ENCODE data around the gene SERPINB10.

The SERPINB10 gene

GRCh38 chr18:63907664-63908063, at the start of gene SERPINB10:
Gene SERPINB10 (plus strand): TSS chr18:63907958. CDS start chr18:63915511, 7,553 bp downstream.
- no peak for TF ChIP-seq CTCF (IDR thresholded peaks at IDR 0.05; ENCODE audit: low read depth, low read length)
- no peak within 1 kb of the TSS for H3K4me3 ChIP-seq (ENCODE audit: low read depth, low read length)
- in situ Hi-C loops (cut with HindIII; ENCODE audit: low sequenced_read_pairs): no loop called here
- no peak for DNase-seq (ENCODE audit: low read depth, low spot score)

DNA sequence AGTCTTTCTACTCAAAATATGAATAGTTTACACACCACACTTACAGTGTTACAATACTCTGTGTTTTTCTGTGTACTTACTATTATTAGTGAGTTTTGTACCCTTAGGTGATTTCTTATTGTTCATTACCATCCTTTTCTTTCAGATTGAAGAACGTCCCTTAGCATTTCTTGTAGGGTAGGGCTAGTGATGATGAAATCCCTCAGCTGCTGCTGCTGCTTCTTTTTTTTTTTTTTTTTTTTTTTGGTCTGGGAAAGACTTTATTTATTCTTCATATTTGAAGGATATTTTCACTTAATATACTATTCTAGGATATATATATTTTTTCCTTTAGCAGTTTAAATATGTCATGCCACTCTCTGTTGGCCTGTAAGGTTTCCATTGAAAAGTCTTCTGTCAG, 49.3 kb upstream of the SERPINB10 start:
- no peak overlapping the region for H3K4me3 ChIP-seq (ENCODE audit: low read depth, low read length)
- no peak for DNase-seq (ENCODE audit: low read depth, low spot score)
- in situ Hi-C loops (cut with HindIII; ENCODE audit: low sequenced_read_pairs): no loop called here
- no peak for TF ChIP-seq CTCF (IDR thresholded peaks at IDR 0.05; ENCODE audit: low read depth, low read length)

DNA sequence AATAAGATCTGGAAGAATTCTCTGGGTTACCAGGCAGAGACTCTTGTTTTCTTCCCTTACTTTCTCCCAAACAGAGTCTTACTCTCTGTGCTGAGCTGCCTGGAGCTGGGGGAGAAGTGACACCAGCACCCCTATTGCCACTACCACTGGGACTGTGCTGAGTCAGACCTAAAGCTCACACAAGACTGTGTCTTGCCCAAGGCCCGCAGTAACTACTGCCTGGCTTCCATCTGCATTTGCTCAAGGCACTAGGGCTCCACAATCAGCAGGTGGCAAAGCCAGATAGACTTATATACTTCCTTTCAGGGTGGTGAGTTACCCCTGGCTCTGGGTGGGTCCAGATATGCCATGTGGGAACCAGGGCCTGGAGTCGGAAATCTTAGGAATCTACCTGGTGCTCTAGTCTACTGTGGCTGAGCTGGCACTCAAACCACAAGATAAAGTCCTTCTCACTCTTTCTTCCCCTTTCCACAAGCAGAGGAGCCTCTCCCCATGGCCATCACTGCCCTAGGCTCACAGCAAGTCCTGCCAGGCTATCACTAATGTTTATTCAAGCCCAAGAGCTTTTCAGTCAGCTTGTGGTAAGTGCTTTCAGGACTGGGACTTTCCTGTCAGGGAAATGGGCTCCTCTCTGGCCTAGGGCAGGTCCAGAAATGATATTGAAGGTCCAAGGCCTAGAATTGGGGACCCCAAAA, 47.8 kb upstream of the SERPINB10 start:
- no peak for TF ChIP-seq CTCF (IDR thresholded peaks at IDR 0.05; ENCODE audit: low read depth, low read length)
- no peak overlapping the region for H3K4me3 ChIP-seq (ENCODE audit: low read depth, low read length)
- in situ Hi-C loops (cut with HindIII; ENCODE audit: low sequenced_read_pairs): no loop called here
- no peak for DNase-seq (ENCODE audit: low read depth, low spot score)

DNA sequence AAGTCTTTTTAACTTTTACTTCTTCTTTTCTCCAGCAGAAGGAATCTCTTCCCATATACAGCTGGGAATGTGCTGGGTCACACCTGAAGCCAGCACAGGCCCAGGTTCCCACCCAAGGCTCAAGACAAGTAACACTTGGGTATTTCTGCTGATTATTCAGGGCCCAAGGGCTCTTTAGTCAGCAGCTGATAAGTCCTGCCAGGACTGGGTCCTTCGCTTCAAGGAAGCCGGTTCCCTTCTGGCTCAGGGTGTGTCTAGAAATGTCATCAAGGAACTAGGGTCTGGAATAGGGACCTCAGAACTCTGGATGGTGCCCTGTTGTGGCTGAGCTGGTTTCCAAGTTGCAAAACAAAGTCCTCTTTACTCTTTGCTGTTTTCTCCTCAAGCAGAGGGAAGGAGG, 47.2 kb upstream of the SERPINB10 start:
- H3K4me3 ChIP-seq (ENCODE audit: low read depth, low read length): no peak overlapping the region
- no peak for DNase-seq (ENCODE audit: low read depth, low spot score)
- in situ Hi-C loops (cut with HindIII; ENCODE audit: low sequenced_read_pairs): no loop called here
- no peak for TF ChIP-seq CTCF (IDR thresholded peaks at IDR 0.05; ENCODE audit: low read depth, low read length)

GRCh38 chr18:63867368-63868125, 40.2 kb upstream of the SERPINB10 start:
- no peak overlapping the region for H3K4me3 ChIP-seq (ENCODE audit: low read depth, low read length)
- no peak for TF ChIP-seq CTCF (IDR thresholded peaks at IDR 0.05; ENCODE audit: low read depth, low read length)

DNA sequence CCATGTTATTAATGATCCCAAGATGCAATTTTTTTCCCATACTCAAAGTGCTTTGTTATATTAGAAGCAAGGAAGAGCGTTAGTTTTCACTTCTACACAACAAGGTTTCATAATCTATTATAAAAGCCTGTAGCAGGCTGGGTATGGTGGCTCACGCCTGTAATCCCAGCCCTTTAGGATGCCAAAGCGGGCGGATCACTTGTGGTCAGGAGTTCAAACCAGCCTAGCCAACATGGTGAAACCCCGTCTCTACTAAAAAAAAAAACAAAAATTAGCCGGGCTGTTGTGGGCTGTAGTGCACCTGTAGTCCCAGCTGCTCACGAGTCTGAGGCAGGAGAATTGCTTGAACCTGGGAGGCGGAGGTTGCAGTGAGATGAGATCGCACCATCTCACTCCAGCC, 39.2 kb upstream of the SERPINB10 start:
- no peak for DNase-seq (ENCODE audit: low read depth, low spot score)
- in situ Hi-C loops (cut with HindIII; ENCODE audit: low sequenced_read_pairs): no loop called here
- no peak for TF ChIP-seq CTCF (IDR thresholded peaks at IDR 0.05; ENCODE audit: low read depth, low read length)
- H3K4me3 ChIP-seq (ENCODE audit: low read depth, low read length): no peak overlapping the region

More at GRCh38 chr18:63867368-63868125, 40.2 kb upstream of the SERPINB10 start:
- in situ Hi-C loops (cut with HindIII; ENCODE audit: low sequenced_read_pairs): no loop called here
- DNase-seq (ENCODE audit: low read depth, low spot score): no peak
